SIG-M5 treated with dmso at 0.1 percent for 504 hours (cell line): ENCODE results near the gene MTMR10.

Experiments used
- DNase-seq: peaks from one replicate; lab custom pipeline; 2025; ENCODE audit not compliant: unreplicated experiment; lab: John Stamatoyannopoulos, UW

Gene MTMR10, protein sequence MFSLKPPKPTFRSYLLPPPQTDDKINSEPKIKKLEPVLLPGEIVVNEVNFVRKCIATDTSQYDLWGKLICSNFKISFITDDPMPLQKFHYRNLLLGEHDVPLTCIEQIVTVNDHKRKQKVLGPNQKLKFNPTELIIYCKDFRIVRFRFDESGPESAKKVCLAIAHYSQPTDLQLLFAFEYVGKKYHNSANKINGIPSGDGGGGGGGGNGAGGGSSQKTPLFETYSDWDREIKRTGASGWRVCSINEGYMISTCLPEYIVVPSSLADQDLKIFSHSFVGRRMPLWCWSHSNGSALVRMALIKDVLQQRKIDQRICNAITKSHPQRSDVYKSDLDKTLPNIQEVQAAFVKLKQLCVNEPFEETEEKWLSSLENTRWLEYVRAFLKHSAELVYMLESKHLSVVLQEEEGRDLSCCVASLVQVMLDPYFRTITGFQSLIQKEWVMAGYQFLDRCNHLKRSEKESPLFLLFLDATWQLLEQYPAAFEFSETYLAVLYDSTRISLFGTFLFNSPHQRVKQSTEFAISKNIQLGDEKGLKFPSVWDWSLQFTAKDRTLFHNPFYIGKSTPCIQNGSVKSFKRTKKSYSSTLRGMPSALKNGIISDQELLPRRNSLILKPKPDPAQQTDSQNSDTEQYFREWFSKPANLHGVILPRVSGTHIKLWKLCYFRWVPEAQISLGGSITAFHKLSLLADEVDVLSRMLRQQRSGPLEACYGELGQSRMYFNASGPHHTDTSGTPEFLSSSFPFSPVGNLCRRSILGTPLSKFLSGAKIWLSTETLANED

DNA sequence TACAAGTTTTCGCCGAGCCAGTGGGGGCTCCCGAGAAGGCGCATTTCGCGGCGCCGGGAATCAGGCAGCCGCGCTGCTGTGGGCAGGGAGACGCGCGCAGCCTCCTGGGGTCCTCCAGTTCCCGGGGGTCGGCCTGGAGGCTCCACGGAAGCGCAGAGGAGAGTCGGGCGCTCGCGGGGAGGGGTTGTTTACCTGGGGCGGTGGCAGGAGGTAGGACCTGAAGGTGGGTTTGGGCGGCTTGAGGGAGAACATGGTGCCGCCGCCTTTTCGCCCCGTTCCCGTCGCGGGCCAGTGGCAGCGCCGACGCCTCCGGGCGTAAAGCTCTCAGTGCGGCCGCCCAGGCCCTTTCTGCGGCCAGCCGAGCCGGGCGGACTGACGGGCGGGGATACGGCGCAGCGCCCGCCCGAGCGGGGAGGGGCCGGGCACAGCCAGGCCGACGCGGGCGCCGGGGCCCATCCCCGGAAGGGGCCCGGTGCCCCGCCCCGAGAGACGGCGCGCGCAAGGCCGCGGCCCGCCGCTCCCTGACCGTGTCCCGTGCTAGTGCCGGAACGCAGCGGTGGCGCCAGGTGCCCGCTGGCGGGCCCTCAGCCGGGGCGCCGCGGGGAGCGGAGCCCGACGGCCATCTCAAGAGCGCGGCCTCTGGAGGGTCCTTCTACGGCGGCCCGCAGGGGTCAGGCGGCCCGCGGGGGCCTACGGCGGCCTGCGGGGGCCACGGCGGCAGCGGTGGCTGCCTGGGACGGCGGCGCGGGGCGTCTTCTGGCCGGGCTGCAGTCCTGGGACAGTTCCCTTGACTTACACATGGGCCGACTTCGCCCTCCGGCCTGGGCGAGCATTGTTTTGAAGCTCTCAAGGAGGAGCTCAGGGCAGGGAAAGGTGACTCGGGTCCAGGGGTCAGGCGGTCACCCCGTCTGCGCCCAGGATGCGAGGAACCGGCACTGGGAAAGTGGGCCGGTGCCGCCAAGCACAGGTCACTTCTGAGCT lies at the start of gene MTMR10:
TSS of gene MTMR10 (minus strand) at position 374 of the 981 bp plus-strand sequence. CDS start at position 252, 122 bp downstream.
- peak; percentile 45 for DNase-seq

DNA sequence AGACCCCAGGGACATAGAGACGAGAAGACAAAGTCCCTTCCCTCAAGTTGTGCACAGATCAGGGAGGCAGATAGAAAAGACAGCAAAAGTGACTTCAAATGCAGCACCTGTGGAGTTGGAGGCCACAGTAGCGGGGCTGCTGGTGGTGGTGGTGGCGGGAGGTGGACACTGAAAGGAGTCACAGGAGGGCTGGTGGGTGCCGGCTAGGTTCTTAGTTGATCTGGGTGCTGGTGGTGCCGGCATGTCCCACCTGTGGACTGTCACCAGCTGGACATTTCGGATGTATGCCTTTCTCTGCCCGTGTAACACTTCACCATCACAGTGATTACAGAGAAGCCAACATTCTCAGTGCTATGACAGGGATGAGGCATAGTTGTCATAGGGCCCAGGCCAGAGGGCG lies 49.2 kb upstream of the MTMR10 start:
- DNase-seq: no peak

DNA sequence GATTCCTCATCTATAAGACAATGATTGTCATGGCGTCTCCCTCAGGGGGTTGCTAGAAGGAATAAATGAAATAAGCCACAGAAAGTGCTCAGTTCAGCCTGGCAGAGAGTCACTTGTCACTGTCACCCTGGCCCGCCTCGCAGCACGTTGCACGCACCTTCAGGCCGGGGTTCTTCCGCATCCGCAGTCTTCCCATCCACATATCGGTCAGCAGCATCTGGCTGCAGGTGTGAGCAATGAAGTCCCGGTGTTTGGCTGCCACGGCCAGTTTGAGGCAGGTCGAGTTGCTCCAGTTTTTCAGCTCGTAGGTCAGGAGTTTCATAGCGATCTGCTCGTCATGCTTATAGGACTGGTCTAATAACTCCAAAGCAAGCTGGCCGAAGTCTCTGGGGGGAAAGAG lies 48.5 kb upstream of the MTMR10 start:
- DNase-seq: no peak

DNA sequence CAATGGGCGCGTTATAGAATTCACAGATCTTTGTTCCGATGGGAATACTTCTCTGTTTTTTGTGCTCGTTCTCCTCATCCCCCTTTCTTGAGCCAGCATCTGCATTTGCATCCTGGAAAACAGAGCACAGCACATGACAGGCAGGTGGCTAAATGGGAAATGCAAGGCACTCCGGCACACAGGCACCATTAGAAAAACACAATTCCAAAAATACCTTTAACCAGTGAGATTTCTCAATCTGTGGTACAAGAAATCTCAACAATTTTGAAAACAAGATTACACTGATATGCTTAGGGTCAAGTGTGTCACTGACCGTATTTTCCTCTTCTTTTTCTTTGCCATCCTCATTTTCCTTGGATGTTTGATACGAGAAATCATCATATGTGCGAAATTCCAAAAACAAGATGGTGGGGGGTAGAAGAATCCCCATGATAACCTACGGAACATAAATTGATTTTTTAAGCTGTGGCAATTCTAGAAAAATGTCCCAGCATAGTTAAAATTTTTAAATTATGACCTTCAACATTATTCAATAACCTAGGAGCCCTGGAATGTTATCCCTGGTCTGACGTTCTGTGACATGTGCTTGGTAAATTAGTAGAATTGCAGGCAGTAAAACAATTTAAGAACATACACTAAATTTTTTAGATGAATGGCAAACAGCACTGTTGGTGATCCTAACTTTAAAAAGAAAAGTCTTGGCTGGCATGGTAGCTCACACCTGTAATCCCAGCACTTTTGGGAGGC lies 46.5 kb upstream of the MTMR10 start:
- no peak for DNase-seq

DNA sequence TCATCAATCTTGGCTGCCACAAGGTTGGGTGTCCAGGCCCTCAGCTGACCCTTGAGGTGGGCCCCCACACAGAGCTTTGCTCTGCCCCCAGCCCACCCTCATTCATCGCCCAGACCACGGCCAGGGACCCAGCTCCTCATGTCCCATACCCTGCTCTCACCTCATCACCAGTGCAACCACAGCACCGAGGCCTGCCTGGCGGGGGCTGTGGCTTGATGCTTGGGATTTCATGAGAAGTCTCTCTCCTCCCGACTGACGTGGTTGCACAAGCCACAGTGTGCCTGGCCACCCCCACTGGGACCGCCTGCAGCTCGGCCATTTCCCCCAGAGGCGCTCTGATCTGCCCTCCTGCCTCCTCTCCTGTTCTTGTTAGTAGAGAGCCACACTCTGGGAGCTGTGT lies 45.4 kb upstream of the MTMR10 start:
- no peak for DNase-seq

DNA sequence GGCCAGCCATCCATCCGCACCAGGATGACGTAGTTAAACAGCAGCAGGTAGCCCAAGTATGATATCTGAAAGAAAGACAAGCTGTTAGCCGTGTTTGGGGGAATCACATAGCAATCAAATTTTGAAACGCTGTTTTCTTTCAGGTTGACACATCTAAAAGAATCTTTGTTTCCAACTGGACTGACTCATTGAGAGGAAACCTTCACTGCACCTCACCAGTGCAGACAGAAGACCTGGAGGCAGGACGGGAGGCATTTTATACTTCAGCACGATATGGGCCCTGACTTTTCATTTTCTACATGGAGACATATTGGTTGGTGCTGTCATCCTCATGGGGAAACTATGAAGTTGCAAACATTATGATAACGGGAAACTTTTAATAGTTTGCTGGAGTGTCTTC lies 44.2 kb upstream of the MTMR10 start:
- no peak for DNase-seq

DNA sequence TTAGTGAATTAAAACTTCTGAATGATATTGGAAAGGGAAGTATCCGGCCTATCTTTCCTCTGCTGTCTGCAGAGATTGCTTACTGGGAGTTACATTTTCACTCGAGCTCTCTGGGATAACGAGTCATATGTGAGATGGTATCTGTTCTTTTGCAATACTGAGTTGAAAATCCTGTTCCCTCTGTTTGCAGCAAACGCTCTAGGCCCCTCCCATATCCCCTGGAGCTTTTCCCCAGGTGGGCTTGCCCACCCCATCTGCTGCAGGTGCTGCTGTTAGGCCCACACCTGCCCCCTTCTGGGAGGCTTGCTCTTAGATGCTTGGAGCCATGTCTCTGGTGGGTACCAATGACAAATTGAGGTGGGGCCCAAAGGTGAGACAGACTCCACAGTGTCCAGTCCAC lies 42.7 kb upstream of the MTMR10 start:
- no peak for DNase-seq

DNA sequence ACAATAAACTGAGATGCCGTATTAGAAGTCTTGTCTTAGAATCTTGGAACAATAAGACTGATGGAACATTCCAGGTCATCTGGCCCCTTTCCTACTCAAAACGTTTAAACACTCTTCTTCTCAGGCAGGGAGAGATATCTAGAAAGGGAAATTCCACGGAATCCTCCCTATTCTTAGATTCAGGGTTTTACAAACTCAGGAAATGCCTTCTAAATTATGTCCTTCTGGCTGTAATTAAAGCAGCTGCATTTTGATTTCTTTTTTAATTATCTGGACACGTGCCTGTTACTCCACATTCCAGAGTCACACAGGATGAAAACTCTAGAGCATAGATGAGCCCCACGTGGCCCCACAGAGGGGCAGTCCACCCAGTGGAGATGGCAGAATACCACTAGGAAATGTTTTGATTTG lies 41.5 kb upstream of the MTMR10 start:
- no peak for DNase-seq

DNA sequence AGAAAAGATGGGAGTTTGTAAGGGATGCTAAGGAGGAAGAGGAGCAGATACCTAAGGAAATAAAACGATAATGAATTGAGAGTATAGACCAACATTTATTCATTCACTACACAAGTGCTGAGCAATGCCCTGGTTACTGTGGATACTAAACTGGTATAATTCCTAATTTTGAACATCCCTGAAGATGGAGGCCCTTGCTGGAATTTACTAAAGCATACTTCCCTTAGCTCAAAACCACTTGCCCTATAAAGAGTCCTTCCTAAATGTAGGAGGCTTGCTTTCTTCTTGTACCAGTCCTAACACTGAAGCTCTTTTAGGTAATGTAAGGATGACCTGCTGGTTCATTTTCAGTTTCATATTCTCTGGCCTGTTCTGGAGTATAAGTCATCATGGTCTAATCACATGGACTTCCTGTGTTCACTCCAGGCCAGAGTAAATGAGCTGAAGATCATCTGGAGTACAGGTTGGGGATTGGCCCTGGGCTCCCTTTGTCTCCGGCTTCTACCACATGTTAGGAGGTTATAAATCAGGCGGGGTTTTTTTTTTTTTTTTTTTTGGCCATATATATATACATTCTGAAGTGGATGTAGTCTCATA lies 40.1 kb upstream of the MTMR10 start:
- DNase-seq: no peak

DNA sequence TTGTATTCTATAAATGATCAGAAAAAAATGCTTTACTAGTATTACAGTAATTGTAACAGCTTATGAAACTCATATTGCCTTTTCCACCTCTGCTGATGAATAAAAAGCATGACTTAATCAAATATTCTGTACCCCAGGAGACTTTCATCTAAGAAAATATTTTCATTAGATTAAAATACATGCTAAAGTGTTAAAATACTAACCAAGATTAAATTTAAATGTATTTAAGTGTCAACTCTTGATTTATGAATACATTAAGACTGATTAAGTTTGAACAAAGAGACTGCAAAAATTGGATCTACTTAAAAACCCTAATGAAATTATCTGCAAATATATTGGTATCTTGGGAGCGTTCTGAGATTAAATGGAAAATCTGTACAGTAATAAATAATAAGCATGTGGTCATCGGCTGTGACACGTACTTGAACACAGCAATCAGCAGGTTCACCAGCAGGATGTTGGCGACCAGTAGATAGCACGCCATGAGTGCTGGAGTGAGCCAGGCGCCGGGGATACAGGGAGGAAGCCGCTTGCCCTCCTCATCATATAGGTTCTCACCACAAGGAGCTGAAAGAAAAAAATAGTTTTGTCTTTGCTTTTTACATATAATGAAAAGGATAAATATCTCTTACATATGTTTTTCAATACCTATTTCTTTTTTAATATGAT lies 36.6 kb upstream of the MTMR10 start:
- DNase-seq: no peak

DNA sequence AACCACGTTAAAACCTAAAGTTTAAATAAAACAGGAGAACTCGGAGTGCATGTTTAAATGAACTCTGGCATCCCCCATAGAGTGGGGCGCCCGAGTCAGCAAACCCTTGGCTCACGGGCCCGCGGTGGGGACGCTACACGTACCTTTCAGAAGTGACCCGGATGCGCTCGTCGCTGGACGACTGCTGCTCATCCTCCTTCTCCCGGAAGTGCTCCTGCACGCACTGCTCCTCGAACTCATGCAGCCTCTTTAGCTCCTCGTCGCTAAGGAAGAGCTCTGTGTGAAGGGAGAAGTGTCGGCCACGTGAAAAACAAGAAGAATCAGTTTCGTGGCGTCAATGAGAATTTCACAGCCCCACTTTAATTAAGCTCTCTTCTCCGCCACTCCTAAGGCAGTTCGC lies 34.6 kb upstream of the MTMR10 start:
- no peak for DNase-seq

DNA sequence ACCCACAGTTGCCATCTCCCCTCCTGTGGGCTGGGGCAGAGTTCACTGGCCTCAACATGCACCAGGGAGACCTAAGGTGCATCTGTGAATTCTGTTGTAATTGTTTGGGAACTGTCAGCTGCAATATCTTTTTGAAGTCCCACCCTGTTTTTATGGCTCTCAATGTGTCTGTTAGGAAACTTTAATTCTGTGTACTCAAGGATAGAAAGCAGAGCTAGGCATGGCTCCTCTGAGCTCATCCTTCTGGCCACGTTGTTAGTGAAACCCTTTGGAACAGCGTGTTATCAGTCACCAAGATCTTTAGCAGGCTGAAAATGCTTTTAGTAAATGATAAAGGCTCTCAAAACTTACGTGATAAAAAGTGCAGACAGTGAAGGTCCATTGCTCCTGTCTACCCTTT lies 33.6 kb upstream of the MTMR10 start:
- no peak for DNase-seq

DNA sequence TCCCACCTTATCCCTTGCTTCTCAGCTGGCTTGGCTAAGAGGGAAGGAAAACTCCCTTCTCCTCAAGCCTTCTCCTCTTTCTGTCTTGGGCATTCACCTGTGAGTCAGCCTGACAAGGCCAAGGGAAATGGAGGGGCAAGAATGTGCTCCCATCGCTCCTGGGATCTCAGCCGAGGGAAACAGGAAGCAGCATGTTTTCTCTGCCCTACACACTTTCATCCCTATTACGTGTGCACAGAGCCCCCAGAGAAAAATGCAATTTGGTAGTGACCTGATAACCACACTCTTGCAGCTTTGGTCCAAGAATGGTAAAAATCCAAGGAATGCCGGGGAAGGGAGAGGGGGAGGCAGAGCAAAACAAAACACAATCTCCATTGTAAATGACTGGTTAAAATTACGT lies 32.9 kb upstream of the MTMR10 start:
- DNase-seq: no peak

DNA sequence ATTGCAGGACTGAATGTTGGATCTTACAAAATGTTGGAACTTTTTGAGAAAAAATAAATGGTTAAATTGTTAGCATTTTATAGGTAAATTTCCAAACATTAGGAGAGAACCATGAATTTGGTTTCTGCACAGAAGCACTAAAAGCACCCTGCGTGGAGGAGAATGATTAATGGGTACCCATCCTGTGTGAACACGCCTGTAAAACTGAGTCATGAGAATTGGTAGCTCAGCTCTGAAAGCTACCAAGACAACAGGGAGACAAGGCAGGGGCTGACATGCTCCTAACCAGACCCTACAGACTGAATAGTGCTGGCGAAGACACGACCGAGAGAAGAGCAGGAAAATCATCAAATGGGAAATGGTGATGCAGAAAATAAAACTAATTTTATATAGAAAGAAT lies 32.4 kb upstream of the MTMR10 start:
- no peak for DNase-seq

DNA sequence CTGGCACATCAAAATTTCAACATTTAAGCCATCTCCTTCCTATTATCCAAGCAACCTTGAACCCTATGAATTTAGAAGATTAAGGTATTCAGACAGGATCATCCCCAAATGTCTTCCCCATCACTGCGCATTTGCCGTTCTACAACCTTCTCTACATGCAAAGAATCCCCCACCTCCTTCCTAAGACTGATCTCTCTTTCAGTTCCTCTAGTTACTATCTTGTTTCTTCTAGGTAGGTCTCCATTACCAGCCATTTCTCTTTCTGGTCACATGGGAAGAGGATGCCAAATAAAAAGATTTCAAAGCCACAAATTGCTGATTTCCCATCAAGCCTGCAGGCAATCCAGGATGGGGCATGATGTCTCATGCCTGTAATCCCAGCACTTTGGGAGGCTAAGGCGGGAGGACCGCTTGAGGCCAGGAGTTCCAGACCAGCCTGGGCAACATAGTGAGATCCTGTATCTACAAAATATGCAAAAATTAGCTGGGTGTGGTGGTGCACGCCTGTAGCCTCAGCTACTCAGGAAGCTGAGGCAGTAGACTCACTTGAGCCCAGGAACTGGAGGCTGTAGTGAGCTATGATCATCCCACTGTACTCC lies 29.7 kb upstream of the MTMR10 start:
- no peak for DNase-seq

DNA sequence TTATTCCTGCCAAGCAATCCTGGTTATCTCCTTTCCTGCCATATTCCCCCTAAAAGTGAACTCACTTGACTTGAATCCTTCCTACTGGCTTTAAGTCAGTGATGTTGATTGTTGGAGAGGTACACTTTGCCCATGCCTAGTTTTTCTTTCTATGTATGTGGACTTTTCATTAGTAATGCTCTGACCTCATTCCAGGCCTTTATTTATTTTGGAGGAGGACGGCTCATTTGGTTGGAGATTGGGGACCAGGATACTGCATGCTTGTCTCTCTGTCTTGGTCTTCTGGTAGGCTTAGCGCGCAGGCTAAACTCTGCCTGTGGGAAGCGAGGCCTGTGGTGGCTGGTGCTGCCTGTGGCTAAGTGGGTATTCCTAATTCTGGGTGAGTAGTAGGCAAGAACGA lies 29.1 kb upstream of the MTMR10 start:
- DNase-seq: no peak

DNA sequence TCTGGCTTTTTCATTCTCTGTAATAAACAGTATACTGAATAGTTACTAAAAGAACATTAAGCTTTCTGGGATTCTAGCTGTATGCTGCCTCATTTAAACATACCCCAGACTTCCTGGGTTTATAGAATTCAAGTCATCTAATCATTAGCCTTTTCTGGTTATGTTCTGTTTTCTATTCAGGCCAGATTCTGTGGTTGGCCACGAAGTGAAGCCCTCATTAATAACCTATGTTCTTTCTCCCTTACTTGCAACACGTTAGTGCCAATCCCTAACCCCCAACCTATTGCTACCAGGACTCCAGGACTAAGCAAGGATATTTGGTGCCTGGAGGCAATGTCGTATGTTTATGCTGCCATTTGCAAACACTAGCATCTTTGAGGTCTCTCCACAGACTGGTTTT lies 28.6 kb upstream of the MTMR10 start:
- DNase-seq: no peak

DNA sequence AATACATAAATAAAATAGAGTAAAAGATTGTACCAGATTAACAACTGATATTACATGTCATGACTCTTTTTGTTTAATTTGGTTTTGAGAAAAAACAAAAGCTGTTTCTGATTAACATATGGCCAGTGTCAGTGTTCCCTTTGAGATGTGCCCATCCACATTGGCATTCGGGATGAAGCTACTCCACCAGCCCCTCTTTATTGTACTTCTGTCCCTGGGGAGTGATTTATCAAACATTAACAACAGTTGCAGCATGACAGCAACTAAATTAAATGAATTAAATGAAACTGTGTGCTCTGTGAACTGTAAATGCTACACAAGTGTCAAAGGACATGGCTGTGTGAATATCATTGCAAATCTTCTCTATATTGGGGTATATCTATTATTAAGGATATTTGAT lies 25.9 kb upstream of the MTMR10 start:
- DNase-seq: no peak

DNA sequence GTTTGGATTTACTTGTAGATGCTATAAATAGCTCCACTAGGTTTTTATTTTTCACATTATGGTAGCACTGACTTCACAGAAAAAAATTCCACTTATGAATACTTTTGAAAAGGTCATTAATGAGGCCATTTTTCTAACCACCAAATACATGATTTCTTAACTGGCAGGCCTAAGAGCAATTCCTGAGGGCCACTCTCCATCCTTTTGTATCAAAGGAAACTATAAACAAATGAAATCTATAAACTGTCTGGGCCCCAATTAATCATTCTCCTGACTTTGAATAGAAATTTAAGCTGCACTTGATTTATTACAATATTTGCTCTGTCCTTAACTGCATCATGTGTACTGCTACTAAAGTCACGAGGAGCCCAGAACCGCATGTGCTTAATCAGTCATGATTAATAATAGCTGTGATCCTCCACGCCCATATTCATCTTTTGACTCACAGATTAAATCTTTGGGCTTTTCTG lies 25.1 kb upstream of the MTMR10 start:
- no peak for DNase-seq
